Liver (tissue), 9 donors: ENCODE measurements around the gene CBR4. TPM values are rescaled to one million over a fixed set of nuclear protein-coding genes. Genes with fewer than 3 reads are reported as not detected.

Experiments used
- DNase-seq: peaks from one replicate; pipeline ENCODE4 v3.0.0-alpha.2; 2017; ENCODE audit warnings: low spot score
- H3K27ac ChIP-seq, 2 donors: one replicate each; pipeline ENCODE4 v1.7.0; 2013; ENCODE audit warnings: inconsistent platforms in 2 of 2, low read length in 2 of 2, control low read depth in 1 of 2, low read depth in 1 of 2, mild to moderate bottlenecking in 1 of 2
- H3K27me3 ChIP-seq, 4 donors: one replicate each; pipeline versions ENCODE4 v1.6.1 to v1.7.0; 2013; ENCODE audit warnings: low read length in 3 of 4, inconsistent platforms in 1 of 4, mild to moderate bottlenecking in 1 of 4, moderate library complexity in 1 of 4; ENCODE audit not compliant: control insufficient read depth in 4 of 4, insufficient read depth in 4 of 4
- H3K36me3 ChIP-seq, 4 donors: one replicate each; pipeline versions ENCODE4 v1.6.1 to v1.7.0; 2013; ENCODE audit warnings: low read length in 3 of 4, mild to moderate bottlenecking in 3 of 4, low read depth in 1 of 4, moderate library complexity in 1 of 4; ENCODE audit not compliant: control insufficient read depth in 4 of 4, insufficient read depth in 3 of 4
- H3K4me1 ChIP-seq, 4 donors: one replicate each; pipeline versions ENCODE4 v1.6.1 to v1.7.0; 2013; ENCODE audit warnings: low read length in 3 of 4, mild to moderate bottlenecking in 3 of 4, moderate library complexity in 1 of 4; ENCODE audit not compliant: control insufficient read depth in 4 of 4, insufficient read depth in 4 of 4
- H3K4me3 ChIP-seq, 3 donors: one replicate each; pipeline versions ENCODE4 v1.6.1 to v1.7.0; 2013; ENCODE audit warnings: low read length in 3 of 3, control low read depth in 1 of 3, low read depth in 1 of 3, mild to moderate bottlenecking in 1 of 3
- H3K9ac ChIP-seq, 2 donors: one replicate each; pipeline ENCODE4 v1.7.0; 2013; ENCODE audit warnings: low read length in 2 of 2, mild to moderate bottlenecking in 2 of 2, moderate library complexity in 2 of 2, control low read depth in 1 of 2, low read depth in 1 of 2
- H3K9me3 ChIP-seq, 4 donors: one replicate each; pipeline versions ENCODE4 v1.6.1 to v1.7.0; 2013; ENCODE audit warnings: low read length in 3 of 4; ENCODE audit not compliant: control insufficient read depth in 4 of 4
- ATF3 ChIP-seq: IDR thresholded peaks from 2 replicates; pipeline ENCODE4 v1.6.1; 2016; ENCODE audit warnings: antibody characterized with exemption
- EGR1 ChIP-seq, 2 donors: IDR thresholded peaks; 2 replicates each; pipeline ENCODE4 v1.6.1; 2016 to 2018; ENCODE audit warnings: antibody characterized with exemption in 2 of 2, low read depth in 2 of 2
- FOXA1 ChIP-seq: IDR thresholded peaks from 2 replicates; pipeline ENCODE4 v1.6.1; 2016; ENCODE audit warnings: antibody characterized with exemption
- FOXA2 ChIP-seq: IDR thresholded peaks from 2 replicates; pipeline ENCODE4 v1.6.1; 2016; ENCODE audit warnings: antibody characterized with exemption
- GABPA ChIP-seq, 2 donors: IDR thresholded peaks in 1 of 2; conservative IDR thresholded peaks in 1 of 2; 2 replicates each; pipeline ENCODE4 v1.6.1; 2016; ENCODE audit warnings: antibody characterized with exemption in 2 of 2, mild to moderate bottlenecking in 1 of 2, moderate library complexity in 1 of 2
- HNF4A ChIP-seq, 2 donors: conservative IDR thresholded peaks; 2 replicates each; pipeline ENCODE4 v1.6.1; 2016; ENCODE audit warnings: antibody characterized with exemption in 2 of 2, mild to moderate bottlenecking in 2 of 2
- HNF4G ChIP-seq: IDR thresholded peaks from 2 replicates; pipeline ENCODE4 v1.6.1; 2016; ENCODE audit warnings: antibody characterized with exemption
- JUND ChIP-seq, 2 donors: IDR thresholded peaks; 2 replicates each; pipeline ENCODE4 v1.6.1; 2016; ENCODE audit warnings: antibody characterized with exemption in 2 of 2
- MAX ChIP-seq: IDR thresholded peaks from 2 replicates; pipeline ENCODE4 v1.6.1; 2016; ENCODE audit warnings: antibody characterized with exemption
- REST ChIP-seq: IDR thresholded peaks from 2 replicates; pipeline ENCODE4 v1.6.1; 2016; ENCODE audit warnings: antibody characterized with exemption, mild to moderate bottlenecking
- RXRA ChIP-seq, 2 donors: IDR thresholded peaks; 2 replicates each; pipeline ENCODE4 v1.6.1; 2017 to 2018; ENCODE audit warnings: antibody characterized with exemption in 2 of 2, mild to moderate bottlenecking in 1 of 2
- YY1 ChIP-seq: IDR thresholded peaks from 2 replicates; pipeline ENCODE4 v1.6.1; 2016; ENCODE audit warnings: antibody characterized with exemption, mild to moderate bottlenecking
- ZBTB33 ChIP-seq: IDR thresholded peaks from 2 replicates; pipeline ENCODE4 v1.6.1; 2016; ENCODE audit warnings: antibody characterized with exemption
- WGBS: extraction: QIAGEN DNeasy Blood & Tissue Kit; methylation state at CpG from one replicate; pipeline ENCODE4 v1.1.7; 2013; 5-methylcytosine and 5-hydroxymethylcytosine counted together
- polyA plus RNA-seq, 2 donors: library from polyadenylated mRNA; stranded (reverse) in 1 of 2; unstranded in 1 of 2; fragments of 200-250 nt in 1 of 2; fragments of >200 nt in 1 of 2; fragmentation: Nextera tagmentation in 1 of 2; extraction: Ambion mirVana in 1 of 2; gene quantifications; one replicate each; pipeline versions ENCODE4 v1.2.1 to v1.2.3, GENCODE V29; 2013 to 2015
- total RNA-seq, 2 donors: library from RNA; depleted of rRNA; stranded (reverse); fragments of >200 nt; gene quantifications; one replicate each; pipeline ENCODE4 v1.2.3, GENCODE V29; 2014
- donor health status: healthy.
- donor health status: healthy.
- donor health status: healthy.
- donor health status: healthy.
- donor health status: healthy.

Gene CBR4
- total and polyA plus RNA-seq, 4 donors: 9.4 to 32.8 (median 22.6) TPM

- DNase-seq: no peak
- WGBS: 37% methylated on average over 1 of the region's 1 CpG
- H3K9ac ChIP-seq: no peak overlapping the region
- no peaks in the 10 kb centered on the region for H3K9me3 ChIP-seq
- no peak overlapping the region for H3K4me3 ChIP-seq
- H3K27me3 ChIP-seq: no peaks in the 10 kb centered on the region
- peak overlapping the region; percentile 10 to 75 for H3K27ac ChIP-seq
- peaks cover 0 to 37% (median 24%) of the 10 kb centered on the region in 4 donors for H3K4me1 ChIP-seq
- H3K36me3 ChIP-seq: peaks cover 0 to 8% (median 6%) of the 10 kb centered on the region in 4 donors
- TF ChIP-seq GABPA (IDR thresholded peaks at IDR 0.05 in 1 of 2, conservative IDR thresholded peaks at IDR 0.05 in 1 of 2) (peak in 1 of 2 donors; percentile 55), RXRA (IDR thresholded peaks at IDR 0.05) (peak; percentile 10 to 46), MAX (peak; percentile 15), FOXA2 (peak; percentile 20), REST (no peak), YY1 (peak; percentile 87), FOXA1 (no peak), HNF4A (conservative IDR thresholded peaks at IDR 0.05) (peak; percentile 64 to 77)
Measured at GRCh38 chr4:169000315-169000714, 9.7 kb downstream of the CBR4 start.

- H3K4me1 ChIP-seq: peaks cover 0 to 35% (median 19%) of the 10 kb centered on the region in 4 donors
- peaks cover 0 to 8% (median 6%) of the 10 kb centered on the region in 4 donors for H3K36me3 ChIP-seq
- TF ChIP-seq EGR1 (IDR thresholded peaks at IDR 0.05; ENCODE audit: low read depth in 2 of 2) (no peak), FOXA1 (no peak), RXRA (IDR thresholded peaks at IDR 0.05) (no peak), HNF4G (no peak)
- H3K9me3 ChIP-seq: no peaks in the 10 kb centered on the region
- 30% methylated on average over 4 of the region's 4 CpGs for WGBS
- DNase-seq: no peak
- no peaks in the 10 kb centered on the region for H3K27me3 ChIP-seq
- H3K4me3 ChIP-seq: peak overlapping the region in 2 of 3 donors; percentile 18 to 21
- peak overlapping the region in 1 of 2 donors; percentile 68 for H3K9ac ChIP-seq
- peak overlapping the region; percentile 0 to 26 for H3K27ac ChIP-seq
Measured at GRCh38 chr4:168999809-169000208, 10.2 kb downstream of the CBR4 start.

- Histone ChIP-seq H3K4me1 (peaks cover 0 to 30% (median 16%) of the 10 kb centered on the region in 4 donors), H3K27ac (no peak overlapping the region), H3K9ac (no peak overlapping the region), H3K9me3 (no peaks in the 10 kb centered on the region), H3K4me3 (no peak overlapping the region), H3K27me3 (no peaks in the 10 kb centered on the region), H3K36me3 (peaks cover 0 to 8% (median 6%) of the 10 kb centered on the region in 4 donors)
- no peak for DNase-seq
- TF ChIP-seq JUND (IDR thresholded peaks at IDR 0.05): no peak
- TF ChIP-seq YY1: no peak
- no peak for TF ChIP-seq ZBTB33
- no peak for TF ChIP-seq ATF3
- no peak for TF ChIP-seq EGR1 (IDR thresholded peaks at IDR 0.05; ENCODE audit: low read depth in 2 of 2)
- TF ChIP-seq GABPA (IDR thresholded peaks at IDR 0.05 in 1 of 2, conservative IDR thresholded peaks at IDR 0.05 in 1 of 2): no peak
- WGBS: 79% methylated on average over 1 of the region's 1 CpG
Measured at GRCh38 chr4:168998596-168998995, 11.5 kb downstream of the CBR4 start.
